BE2C (cell line): ENCODE data around the gene MED6.

Experiments used
- DNase-seq: peaks from one replicate; pipeline ENCODE4 v3.0.0-alpha.2; 2020
- H3K27me3 ChIP-seq: fragments of 250-450 bp; sonication (Bioruptor Pico); 2 replicates; pipeline ENCODE4 v1.5.1; 2020; ENCODE audit warnings: mild to moderate bottlenecking
- H3K36me3 ChIP-seq: fragments of 250-450 bp; sonication (Bioruptor Pico); 2 replicates; pipeline ENCODE4 v1.5.1; 2020; ENCODE audit warnings: mild to moderate bottlenecking
- H3K4me1 ChIP-seq: fragments of 250-450 bp; sonication (Bioruptor Pico); 2 replicates; pipeline ENCODE4 v1.5.1; 2020
- H3K4me3 ChIP-seq: 2 replicates; pipeline ENCODE4 v1.5.1; 2011; ENCODE audit warnings: low read depth, low read length
- H3K9me3 ChIP-seq: fragments of 250-450 bp; sonication (Bioruptor Pico); 2 replicates; pipeline ENCODE4 v1.5.1; 2020
- TF ChIP-seq, protein P1 (sequence below): IDR thresholded peaks from 2 replicates; pipeline ENCODE4 v1.5.1; 2012; ENCODE audit warnings: mild to moderate bottlenecking, low read depth, low read length

Gene MED6

DNA sequence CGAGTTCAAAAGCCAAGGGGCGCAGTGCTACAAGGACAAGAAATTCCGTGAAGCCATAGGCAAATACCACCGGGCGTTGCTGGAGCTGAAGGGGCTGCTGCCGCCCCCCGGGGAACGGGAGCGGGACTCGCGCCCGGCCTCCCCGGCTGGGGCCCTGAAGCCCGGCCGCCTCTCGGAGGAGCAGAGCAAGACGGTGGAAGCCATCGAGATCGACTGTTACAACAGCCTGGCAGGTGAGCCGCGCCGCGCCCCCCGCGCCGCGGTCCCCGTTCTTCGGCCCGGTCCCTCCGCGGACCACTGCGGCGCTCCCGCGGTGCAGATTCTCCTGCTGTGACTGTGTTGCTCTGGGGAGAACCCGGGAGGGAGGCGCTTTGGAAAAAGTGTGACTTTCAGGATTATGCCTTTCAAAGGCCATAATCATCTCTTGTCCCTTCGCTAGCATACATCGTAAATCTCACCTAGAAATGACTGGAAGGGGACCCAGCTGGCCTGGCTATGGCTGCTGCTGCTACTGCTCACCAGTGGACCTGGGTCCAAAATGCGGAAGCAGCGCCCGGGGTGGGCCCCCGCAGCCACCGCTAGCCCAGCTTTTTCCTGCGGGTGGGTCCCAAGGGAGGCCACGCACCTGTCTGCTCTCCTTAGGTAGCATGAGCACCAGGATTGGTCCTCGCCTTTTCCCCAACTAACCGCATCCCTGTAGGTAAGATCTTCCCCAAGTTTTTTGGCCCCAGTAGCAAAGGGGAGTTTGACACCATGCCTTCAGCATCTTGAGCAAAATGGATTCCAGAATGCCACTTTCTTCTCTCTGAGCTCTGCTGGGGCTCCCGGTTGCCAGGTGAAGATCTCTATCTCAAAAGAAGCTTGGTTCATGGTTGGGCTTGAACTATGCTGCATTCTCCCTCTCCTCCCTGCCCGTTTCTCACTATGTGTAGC is 42.1 kb upstream of the MED6 start:
- TF ChIP-seq, protein P1, sequence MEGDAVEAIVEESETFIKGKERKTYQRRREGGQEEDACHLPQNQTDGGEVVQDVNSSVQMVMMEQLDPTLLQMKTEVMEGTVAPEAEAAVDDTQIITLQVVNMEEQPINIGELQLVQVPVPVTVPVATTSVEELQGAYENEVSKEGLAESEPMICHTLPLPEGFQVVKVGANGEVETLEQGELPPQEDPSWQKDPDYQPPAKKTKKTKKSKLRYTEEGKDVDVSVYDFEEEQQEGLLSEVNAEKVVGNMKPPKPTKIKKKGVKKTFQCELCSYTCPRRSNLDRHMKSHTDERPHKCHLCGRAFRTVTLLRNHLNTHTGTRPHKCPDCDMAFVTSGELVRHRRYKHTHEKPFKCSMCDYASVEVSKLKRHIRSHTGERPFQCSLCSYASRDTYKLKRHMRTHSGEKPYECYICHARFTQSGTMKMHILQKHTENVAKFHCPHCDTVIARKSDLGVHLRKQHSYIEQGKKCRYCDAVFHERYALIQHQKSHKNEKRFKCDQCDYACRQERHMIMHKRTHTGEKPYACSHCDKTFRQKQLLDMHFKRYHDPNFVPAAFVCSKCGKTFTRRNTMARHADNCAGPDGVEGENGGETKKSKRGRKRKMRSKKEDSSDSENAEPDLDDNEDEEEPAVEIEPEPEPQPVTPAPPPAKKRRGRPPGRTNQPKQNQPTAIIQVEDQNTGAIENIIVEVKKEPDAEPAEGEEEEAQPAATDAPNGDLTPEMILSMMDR, result no peak
- peaks cover 75% of the 10 kb centered on the region for H3K27me3 ChIP-seq

DNA sequence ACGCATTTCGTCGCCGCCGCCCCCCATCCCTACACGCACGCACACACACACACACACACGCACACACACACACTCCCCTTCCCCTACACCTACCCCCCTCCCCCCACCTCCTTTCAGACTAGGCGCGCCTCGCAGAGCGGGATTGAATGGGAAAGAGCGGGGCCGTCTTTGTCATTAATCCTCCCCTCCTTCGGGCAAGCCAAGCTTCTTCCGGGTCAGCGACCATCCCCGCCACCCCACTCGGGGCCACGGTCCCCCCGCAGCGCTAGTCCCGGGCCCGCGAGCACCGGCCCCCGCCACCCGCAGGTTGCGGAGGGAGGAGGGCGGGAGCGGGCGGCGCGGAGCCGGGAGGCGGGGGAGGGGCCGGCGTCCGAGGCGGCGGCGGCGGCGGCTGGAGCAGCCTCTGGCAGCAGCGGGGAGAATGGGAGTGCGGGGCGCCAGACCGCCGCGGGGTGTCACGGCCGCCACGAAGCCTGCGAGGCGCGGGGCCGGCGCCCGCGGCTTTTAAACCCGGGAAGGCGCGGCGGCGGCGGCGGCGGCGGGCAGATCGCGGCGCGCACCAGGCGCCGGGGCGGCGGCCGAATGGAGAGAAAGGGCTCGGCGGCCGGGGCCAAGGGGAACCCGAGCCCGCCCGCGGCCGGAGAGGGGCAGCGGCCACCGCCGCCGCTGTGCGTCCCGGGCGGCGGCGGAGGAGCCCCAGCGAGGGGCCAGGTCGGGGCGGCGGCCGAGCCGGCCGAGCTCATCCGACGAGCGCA is 41.3 kb upstream of the MED6 start, which contains the start of gene TTC9:
Gene TTC9, plus strand, starts transcription at position 369 of the 755 bp plus-strand sequence. Its CDS starts 214 bp downstream, at position 583.
- peak; percentile 25 for DNase-seq
- Histone ChIP-seq H3K4me3 (peak within 1 kb of the TSS; percentile 40), H3K27me3 (peaks cover 77% of the 10 kb centered on the region), H3K9me3 (no peaks in the 10 kb centered on the region), H3K4me1 (no peaks in the 10 kb centered on the region), H3K36me3 (no peaks in the 10 kb centered on the region)
- TF ChIP-seq, protein P1, result no peak

More for the DNA sequence above, 42.1 kb upstream of the MED6 start:
- H3K4me3 ChIP-seq, result peak overlapping the region; percentile 31
- no peaks in the 10 kb centered on the region for H3K4me1 ChIP-seq
- no peaks in the 10 kb centered on the region for H3K36me3 ChIP-seq
- no peaks in the 10 kb centered on the region for H3K9me3 ChIP-seq
- peak; percentile 12 for DNase-seq

DNA sequence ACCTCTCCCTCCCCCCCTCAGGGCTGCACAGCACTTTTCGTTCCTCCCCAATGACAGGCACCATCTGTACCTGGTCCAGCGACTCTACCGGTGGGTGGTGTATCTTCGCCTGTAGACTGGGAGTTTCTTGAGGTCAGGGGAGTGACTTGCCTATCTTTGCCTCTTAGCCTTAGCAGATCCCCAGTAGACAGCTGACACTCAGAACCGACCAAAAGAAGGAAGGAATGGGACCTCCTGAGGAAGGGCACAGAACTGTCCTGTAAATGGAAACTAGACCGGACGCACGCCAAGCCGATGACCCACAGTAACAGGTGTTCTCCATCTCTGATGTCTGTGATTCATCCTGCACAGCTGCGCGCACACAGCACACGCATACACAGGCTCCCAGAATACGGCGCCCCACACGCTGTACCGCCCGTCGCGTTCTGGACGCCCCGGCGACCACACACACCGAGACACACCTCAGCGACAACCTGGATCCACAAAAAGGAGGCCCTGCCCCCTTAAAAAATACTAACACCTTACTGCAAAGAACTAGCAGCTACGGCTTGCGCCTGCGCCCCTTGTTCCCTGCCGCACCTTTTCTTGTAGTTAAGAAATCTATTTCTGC is 40.6 kb upstream of the MED6 start:
- Histone ChIP-seq H3K4me3 (peak overlapping the region; percentile 40), H3K4me1 (no peaks in the 10 kb centered on the region), H3K36me3 (no peaks in the 10 kb centered on the region), H3K9me3 (no peaks in the 10 kb centered on the region), H3K27me3 (peaks cover 74% of the 10 kb centered on the region)
- TF ChIP-seq, protein P1, result no peak
- peak; percentile 9 for DNase-seq

DNA sequence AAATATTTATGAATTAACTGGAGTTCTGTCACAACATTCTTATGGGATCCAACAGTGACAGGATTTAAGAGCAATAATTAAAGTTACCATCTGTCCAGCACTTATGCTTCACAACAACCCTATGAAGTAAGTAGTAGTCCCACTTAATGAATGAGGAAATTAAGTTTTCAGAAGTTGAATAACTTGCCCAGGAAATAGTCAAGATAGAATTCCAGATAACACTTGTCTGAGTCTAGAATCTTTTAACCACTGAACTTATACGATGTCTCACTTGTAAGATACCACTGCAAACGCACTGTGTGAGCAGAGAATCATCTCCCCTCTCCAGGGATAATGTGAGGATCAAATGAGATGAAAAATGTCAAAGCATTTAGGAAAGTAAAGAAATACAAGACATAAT is 38.0 kb upstream of the MED6 start:
- TF ChIP-seq, protein P1, result no peak
- Histone ChIP-seq H3K27me3 (peaks cover 53% of the 10 kb centered on the region), H3K36me3 (no peaks in the 10 kb centered on the region)

DNA sequence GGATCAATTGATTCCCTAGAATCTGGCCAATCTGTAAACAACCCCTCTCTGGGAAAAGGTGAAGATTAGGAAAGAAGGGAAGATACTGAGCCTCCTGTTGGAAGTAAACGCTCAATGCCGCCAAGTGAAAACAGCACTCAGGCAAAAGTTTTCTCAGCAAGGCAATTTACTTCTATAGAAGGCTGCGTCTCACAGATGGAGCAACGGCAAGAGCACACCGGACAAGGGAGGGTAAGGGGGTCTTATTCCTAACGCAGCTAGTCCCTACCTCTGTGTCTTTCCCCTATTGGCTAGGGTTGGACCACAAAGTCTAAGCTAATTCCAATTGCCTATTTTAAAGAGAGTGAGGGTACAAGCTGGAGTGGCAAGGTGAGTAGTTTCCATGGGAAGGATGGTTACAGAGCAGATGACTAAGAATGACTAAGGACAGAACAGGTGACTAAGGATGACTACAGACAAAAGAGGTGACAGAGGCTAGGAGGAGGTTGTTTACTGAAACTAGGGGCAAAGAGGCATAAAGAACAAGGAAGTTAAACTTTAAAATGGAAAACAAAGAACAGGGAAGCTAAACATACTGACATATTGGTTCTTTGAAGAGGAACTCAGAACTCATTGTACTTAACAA is 35.6 kb upstream of the MED6 start:
- no peak for DNase-seq

More for the DNA sequence above, 38.0 kb upstream of the MED6 start:
- H3K9me3 ChIP-seq, result no peaks in the 10 kb centered on the region
- no peak for DNase-seq
- H3K4me1 ChIP-seq, result no peaks in the 10 kb centered on the region
- H3K4me3 ChIP-seq, result no peak overlapping the region

More for the DNA sequence above, 35.6 kb upstream of the MED6 start:
- Histone ChIP-seq H3K9me3 (no peaks in the 10 kb centered on the region), H3K27me3 (peaks cover 30% of the 10 kb centered on the region), H3K36me3 (no peaks in the 10 kb centered on the region), H3K4me3 (no peak overlapping the region), H3K4me1 (no peaks in the 10 kb centered on the region)
- TF ChIP-seq, protein P1, result no peak
